SK-N-MC (cell line): ENCODE data around the gene FNDC3B.
A peak's percentile ranks its signal among the peaks of the same experiment; 100 is the strongest.

Experiments used
- DNase-seq: peaks from one replicate; pipeline ENCODE4 v3.0.0-alpha.2; 2011; ENCODE audit warnings: low read depth, low spot score
- H3K27ac ChIP-seq: fragments of 200-600 bp; sonication (generic); 2 replicates; pipeline ENCODE4 v1.5.1; 2016; ENCODE audit warnings: mixed run types
- H3K36me3 ChIP-seq: fragments of 200-600 bp; sonication (generic); 2 replicates; pipeline ENCODE4 v1.6.1; 2017; ENCODE audit warnings: antibody characterized with exemption, low read length, mixed read lengths; ENCODE audit not compliant: insufficient read depth
- H3K4me3 ChIP-seq: fragments of 200-600 bp; sonication (generic); 2 replicates; pipeline ENCODE4 v1.5.1; 2016
- H3K9ac ChIP-seq: fragments of 200-600 bp; sonication (generic); 2 replicates; pipeline ENCODE4 v1.8.0; 2017; ENCODE audit warnings: mixed run types, mixed read lengths; ENCODE audit not compliant: insufficient read length
- H3K9me3 ChIP-seq: fragments of 200-600 bp; sonication (generic); 2 replicates; pipeline ENCODE4 v1.6.1; 2017; ENCODE audit warnings: low read depth, mild to moderate bottlenecking, antibody characterized with exemption, low read length, moderate library complexity, mixed read lengths
- EZH2 ChIP-seq: fragments of 200-600 bp; sonication (generic); IDR thresholded peaks from one replicate; pipeline ENCODE4 v1.6.1; 2017; ENCODE audit warnings: antibody characterized with exemption
- FOXP2 ChIP-seq: optimal IDR thresholded peaks from 2 replicates; pipeline ENCODE3; 2011; ENCODE audit warnings: mild to moderate bottlenecking, moderate library complexity; ENCODE audit not compliant: insufficient read depth; ENCODE audit errors: extremely low read length, control extremely low read depth
- POLR2AphosphoS5 ChIP-seq: IDR thresholded peaks from 2 replicates; pipeline ENCODE4 v1.6.1; 2012; ENCODE audit warnings: mild to moderate bottlenecking, low read depth, low read length, borderline replicate concordance

FNDC3B gene

DNA sequence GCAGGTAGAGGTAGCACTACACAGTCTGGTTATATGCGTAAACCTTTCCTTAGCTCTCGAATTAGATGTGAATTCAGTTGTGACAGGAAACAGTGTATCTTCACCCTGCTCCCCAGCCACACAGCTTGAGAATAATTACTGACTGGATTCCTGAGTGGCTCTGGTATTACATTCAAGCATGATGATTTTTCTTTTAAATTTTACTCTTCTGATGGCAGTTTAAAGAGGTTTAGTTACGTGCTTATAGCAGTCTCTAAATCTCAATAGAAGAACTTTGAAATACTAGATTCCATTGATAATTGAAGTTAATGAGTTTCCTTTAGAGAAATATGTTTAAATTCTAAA lies 98.8 kb downstream of the FNDC3B start:
- Histone ChIP-seq H3K9ac (peak overlapping the region; percentile 12), H3K9me3 (no peaks in the 10 kb centered on the region), H3K27ac (peak overlapping the region; percentile 87), H3K4me3 (peak overlapping the region; percentile 27; the same call in 1 of the 2 replicates), H3K36me3 (no peaks in the 10 kb centered on the region; the same call in 1 of the 2 replicates)
- no peak for DNase-seq
- no peak for TF ChIP-seq EZH2
- TF ChIP-seq POLR2AphosphoS5: no peak
- no peak for TF ChIP-seq FOXP2

DNA sequence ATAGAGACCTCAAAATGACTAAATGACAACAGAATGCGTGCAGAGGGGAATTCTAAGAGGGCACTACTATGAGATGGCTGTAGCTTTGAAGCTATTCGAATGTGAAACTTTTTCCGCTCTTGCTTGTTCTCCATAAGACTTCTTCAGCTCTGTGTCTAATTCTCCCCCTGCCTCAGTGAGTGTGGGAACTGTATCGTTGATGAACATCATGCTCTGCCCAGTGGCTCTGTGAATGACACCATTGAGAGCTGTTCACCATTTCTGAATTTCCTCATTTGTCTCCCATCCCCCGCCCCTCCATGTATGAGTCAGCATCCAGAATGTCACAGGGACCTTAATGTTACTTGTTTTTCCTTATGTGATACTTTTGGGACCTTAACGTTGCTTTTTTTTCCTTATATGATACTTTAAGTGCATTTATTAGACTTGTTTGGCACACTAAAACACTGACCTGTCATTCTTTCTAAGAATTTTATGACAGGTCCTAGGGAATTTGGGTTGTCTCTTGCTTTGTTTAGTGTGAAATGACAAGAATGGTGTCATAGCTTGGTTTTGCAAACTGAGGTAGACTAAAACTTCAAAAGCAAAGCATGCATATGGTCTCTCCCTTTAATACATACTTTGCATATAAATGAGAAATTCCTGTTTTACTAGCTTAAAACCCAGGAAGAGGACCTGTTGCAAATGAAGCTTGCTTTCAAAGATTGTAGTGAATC lies 99.6 kb downstream of the FNDC3B start:
- no peaks in the 10 kb centered on the region for H3K36me3 ChIP-seq
- no peak overlapping the region for H3K9ac ChIP-seq
- peak overlapping the region; percentile 43 for H3K4me3 ChIP-seq
- H3K9me3 ChIP-seq: no peaks in the 10 kb centered on the region
- peak overlapping the region; percentile 87 for H3K27ac ChIP-seq
- TF ChIP-seq EZH2 (no peak), POLR2AphosphoS5 (no peak), FOXP2 (no peak)
- DNase-seq: no peak

DNA sequence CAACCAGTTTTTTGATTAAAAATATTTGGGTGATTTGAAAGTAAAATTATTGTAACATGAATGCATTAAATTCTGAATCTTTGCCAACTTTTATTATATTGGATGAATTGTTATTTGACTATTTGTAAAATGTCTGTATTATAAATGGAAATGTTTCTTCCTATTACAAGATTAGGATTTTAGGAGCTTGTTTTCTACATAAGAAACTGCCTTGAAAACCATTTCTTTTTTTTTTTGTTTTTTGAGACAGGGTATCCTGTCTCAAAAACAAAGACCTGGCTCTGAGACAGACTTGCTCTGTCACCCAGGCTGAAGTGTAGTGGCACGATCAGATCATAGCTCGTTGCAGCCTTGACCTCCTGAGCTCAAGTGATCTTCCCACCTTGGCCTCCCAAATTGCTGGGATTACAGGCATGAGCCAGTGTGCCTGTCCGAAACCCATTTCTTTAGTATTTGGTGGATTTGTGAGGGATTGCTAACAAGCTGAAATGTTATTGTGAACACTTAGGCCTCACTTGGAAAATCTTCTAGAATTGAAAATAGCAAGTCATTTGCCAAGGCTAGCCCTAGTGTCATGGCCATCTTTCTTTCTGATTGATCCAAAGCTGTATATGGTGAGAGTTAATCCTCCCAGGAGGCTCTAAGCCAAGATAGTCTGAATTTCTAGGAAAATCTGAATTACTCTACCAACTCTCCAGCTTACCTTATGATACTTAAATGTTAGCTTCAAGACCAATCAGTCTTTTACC lies 100.3 kb downstream of the FNDC3B start:
- Histone ChIP-seq H3K27ac (peak overlapping the region; percentile 87), H3K36me3 (no peaks in the 10 kb centered on the region), H3K9me3 (no peaks in the 10 kb centered on the region), H3K4me3 (peak overlapping the region; percentile 51), H3K9ac (no peak overlapping the region)
- no peak for DNase-seq
- TF ChIP-seq POLR2AphosphoS5 (no peak), FOXP2 (no peak), EZH2 (no peak)

DNA sequence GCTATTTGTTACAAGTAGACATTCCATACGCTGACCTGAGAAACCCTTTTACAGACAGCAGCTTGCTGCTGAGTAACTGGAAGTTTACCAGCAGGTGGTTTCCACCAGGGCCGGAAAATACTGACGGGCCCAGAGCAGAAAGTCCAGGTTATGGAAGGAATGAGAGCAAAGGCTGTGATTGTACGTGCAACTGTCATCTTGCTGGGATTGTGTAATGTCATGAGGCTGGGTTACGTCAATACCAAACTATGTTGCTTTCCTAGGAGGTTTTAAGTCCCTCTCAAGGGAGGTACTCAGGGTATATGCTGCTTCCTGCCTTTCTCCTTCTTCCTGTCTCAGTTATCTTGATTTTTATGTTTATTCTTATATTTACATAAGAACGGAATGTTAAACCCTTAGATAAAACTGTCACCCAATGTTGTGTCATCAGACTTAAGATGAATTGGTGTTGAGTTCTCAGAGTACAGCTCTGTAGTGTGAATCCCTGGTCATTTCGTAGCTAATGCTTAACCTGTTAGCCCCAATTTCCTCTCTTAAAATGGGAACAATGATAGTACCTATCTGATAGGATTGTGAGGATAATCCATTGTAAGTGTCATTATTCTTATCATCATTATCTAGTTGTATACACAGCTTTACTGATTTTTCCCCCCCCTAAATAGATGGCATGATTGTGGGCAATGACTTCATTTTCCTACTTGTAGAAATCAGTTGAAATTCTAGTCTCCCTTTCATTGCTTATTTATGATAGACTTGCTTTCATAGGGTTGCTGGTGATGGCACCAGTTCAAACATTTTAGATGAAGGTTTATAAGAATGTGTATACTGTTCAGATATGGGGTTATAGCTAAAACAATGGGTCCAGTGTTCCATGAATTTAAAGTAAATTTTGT lies 101.4 kb downstream of the FNDC3B start:
- Histone ChIP-seq H3K9ac (no peak overlapping the region), H3K27ac (peak overlapping the region; percentile 87), H3K36me3 (no peaks in the 10 kb centered on the region), H3K9me3 (no peaks in the 10 kb centered on the region), H3K4me3 (peak overlapping the region; percentile 51)
- peak; percentile 92 for TF ChIP-seq FOXP2
- no peak for TF ChIP-seq EZH2
- DNase-seq: peak; percentile 91

DNA sequence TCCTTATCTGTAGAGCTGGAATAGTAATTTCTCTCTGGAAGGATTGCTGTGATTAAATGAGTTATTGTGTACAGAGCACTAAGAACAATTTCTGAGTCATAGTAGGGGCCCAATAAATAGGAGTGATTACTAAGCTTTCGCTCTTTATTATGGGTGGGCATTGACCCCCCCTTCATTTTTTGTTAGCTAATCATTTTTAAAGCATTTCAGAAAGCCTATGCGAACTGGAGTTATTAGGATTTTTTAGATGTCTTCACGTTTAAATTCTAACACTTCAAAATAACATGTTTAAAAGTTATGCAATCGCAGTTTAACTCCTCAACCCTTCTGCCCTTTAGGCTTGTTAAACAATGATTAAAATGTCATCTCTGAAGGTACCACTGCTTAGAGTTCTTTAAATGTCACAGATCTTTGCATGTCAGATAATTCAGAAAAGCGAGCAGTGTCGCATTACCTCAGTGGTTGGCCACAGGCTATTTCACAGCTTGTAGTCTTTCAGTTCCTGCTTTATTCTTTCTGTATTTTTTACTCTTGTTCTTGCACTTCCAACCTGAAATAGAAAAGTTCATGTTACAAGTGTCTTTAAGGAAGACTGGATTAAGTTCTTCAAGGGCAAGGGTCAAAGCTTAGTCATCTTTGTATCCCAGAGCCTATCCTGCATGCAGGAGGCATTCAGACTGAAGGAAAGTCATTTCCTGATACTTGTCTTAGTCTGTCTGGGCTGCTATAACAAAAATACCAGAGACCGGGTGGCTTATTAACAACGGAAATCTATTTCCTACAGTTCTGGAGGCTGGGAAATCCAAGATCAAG lies 102.9 kb downstream of the FNDC3B start:
- no peaks in the 10 kb centered on the region for H3K9me3 ChIP-seq
- TF ChIP-seq FOXP2: no peak
- no peak for TF ChIP-seq POLR2AphosphoS5
- no peak for TF ChIP-seq EZH2
- H3K27ac ChIP-seq: peak overlapping the region; percentile 60
- H3K36me3 ChIP-seq: no peaks in the 10 kb centered on the region
- 0 out of 2 replicates have a peak overlapping the region, but pooled peaks have one; percentile 2 for H3K4me3 ChIP-seq
- H3K9ac ChIP-seq: no peak overlapping the region
- DNase-seq: no peak

DNA sequence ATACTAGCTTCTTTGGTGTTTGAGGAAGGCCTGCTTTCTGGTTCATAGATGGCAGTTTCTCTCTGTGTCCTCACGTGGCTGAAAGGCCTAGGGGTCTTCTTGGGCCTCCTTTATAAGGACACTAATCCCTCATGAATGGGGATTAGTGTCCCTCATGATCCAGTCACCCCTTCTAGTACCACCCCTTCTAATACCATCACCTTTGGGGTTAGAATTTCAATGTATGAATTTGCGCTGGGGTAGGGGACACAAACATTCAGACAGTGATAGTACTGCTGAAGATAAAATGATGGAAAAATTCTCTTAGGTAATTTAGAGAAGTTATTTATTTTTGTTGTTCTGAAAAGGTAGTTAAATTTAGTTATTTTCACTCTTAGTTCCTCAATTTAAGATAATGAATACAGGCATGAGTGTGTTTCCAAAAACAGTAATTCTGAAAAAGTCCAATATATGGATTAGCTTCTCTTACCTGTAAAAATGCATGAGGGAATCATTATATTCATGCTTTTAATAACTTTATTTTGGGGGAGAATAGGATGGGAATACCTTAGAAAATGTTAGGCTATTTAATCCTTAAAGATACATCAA lies 103.6 kb downstream of the FNDC3B start:
- peak overlapping the region; percentile 60 for H3K27ac ChIP-seq
- TF ChIP-seq FOXP2 (no peak), EZH2 (no peak), POLR2AphosphoS5 (no peak)
- H3K9me3 ChIP-seq: no peaks in the 10 kb centered on the region
- DNase-seq: no peak
- H3K9ac ChIP-seq: no peak overlapping the region
- H3K36me3 ChIP-seq: no peaks in the 10 kb centered on the region
- H3K4me3 ChIP-seq: no peak overlapping the region

DNA sequence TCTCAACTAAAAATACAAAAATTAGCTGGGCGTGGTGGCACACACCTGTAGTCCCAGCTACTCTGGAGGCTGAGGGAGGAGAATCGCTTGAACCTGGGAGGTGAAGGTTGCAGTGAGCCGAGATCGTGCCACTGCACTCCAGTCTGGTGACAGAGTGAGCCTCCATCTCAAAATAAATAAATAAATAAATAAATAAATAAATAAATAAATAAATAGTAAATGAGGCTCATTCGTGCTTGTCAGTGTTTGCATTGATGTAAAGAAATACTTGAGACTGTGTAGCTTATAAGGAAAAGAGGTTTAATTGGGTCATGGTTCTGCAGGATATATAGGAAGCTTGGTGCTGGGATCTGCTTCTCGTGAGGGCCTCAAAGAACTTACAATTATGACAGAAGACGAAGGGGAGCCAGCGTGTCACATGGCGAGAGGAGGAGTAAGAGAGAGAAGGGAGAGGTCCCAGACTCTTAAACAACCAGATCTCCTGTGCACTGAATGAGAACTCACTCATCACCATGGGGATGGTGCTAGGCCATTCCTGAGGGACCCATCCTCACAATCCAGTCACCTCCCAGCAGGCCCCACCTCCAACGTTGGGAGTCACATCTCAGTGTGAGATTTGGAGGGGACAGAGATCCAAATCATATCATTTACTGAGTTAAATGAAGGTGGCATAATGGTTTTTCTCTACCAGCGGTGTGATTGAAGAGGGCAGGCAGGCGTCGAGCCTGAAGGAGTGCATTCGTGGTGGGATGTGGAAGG lies 104.5 kb downstream of the FNDC3B start:
- H3K27ac ChIP-seq: peak overlapping the region; percentile 60
- no peak overlapping the region for H3K9ac ChIP-seq
- TF ChIP-seq POLR2AphosphoS5: no peak
- no peak for TF ChIP-seq EZH2
- no peak for TF ChIP-seq FOXP2
- no peak for DNase-seq
- H3K9me3 ChIP-seq: no peaks in the 10 kb centered on the region
- no peak overlapping the region for H3K4me3 ChIP-seq
- H3K36me3 ChIP-seq: no peaks in the 10 kb centered on the region
